ENCODE data around the gene FBRS. TPM values are rescaled to one million over a fixed set of nuclear protein-coding genes. Genes with fewer than 3 reads are reported as not detected.

Gene FBRS
- total and polyA plus RNA-seq, 2 of the 13 experiments (the other 11 are each of a cell fraction or from before 2014, with no cell fraction given): 13.7 to 16.2 TPM

- TF ChIP-seq ZNF878 (CRISPR knock-in tag; IDR thresholded peaks at IDR 0.05) (no peak), ZNF280B (CRISPR knock-in tag; IDR thresholded peaks at IDR 0.05; ENCODE audit: borderline replicate concordance) (no peak), KLF15 (CRISPR knock-in tag; IDR thresholded peaks at IDR 0.05; ENCODE audit: borderline replicate concordance) (no peak), ZNF674 (CRISPR knock-in tag; IDR thresholded peaks at IDR 0.05; ENCODE audit: low read depth) (no peak), ZNF441 (CRISPR knock-in tag; IDR thresholded peaks at IDR 0.05; ENCODE audit: borderline replicate concordance) (peak; percentile 74; the same call in 1 of the 2 replicates), ZNF235 (CRISPR knock-in tag; IDR thresholded peaks at IDR 0.05; ENCODE audit: borderline replicate concordance) (no peak), TCF7 (IDR thresholded peaks at IDR 0.05; ENCODE audit: low read depth) (no peak), DNMT3B (CRISPR knock-in tag; conservative IDR thresholded peaks at IDR 0.05) (peak; percentile 69; the same call in 1 of the 2 replicates), TRIM22 (IDR thresholded peaks at IDR 0.05) (no peak), GLMP (CRISPR knock-in tag; IDR thresholded peaks at IDR 0.05; ENCODE audit: borderline replicate concordance) (no peak), ZNF143 (CRISPR knock-in tag; IDR thresholded peaks at IDR 0.05) (no peak), ZBTB40 (IDR thresholded peaks at IDR 0.05) (no peak), ZBTB40 (CRISPR knock-in tag; IDR thresholded peaks at IDR 0.05) (no peak)
Measured at GRCh38 chr16:30628628-30629540, 29.3 kb upstream of the FBRS start (continued).
